GM23338 (cell line): ENCODE results near the gene KCNMA1. TPM values are rescaled to one million over a fixed set of nuclear protein-coding genes. Genes with fewer than 3 reads are reported as not detected.

Experiments used
- ATAC-seq: fragments of 200-7000 bp; cut with Tn5 transposase; 3 replicates; pipeline ENCODE4 v1.9.1; 2020
- DNase-seq: peaks from one replicate; pipeline ENCODE4 v3.0.0-alpha.2; 2015; ENCODE audit warnings: low spot score
- H2AFZ ChIP-seq: fragments of 200-600 bp; sonication (generic); 2 replicates; pipeline ENCODE4 v1.8.0; 2016; ENCODE audit warnings: antibody characterized with exemption, mild to moderate bottlenecking, moderate library complexity
- H3F3A ChIP-seq: fragments of 200-600 bp; sonication (generic); replicated peaks from 2 replicates; pipeline ENCODE4 v1.8.0; 2017; ENCODE audit warnings: antibody characterized with exemption, mixed run types, low read depth
- H3K27ac ChIP-seq: fragments of 200-600 bp; sonication (generic); 2 replicates; pipeline ENCODE4 v1.6.1; 2016; ENCODE audit warnings: low read depth
- H3K27me3 ChIP-seq: fragments of 200-600 bp; sonication (generic); 2 replicates; pipeline ENCODE4 v1.8.0; 2016; ENCODE audit warnings: mild to moderate bottlenecking, mixed run types, moderate library complexity; ENCODE audit not compliant: insufficient read depth
- H3K36me3 ChIP-seq: fragments of 200-600 bp; sonication (generic); 2 replicates; pipeline ENCODE4 v1.8.0; 2016; ENCODE audit warnings: mild to moderate bottlenecking; ENCODE audit not compliant: insufficient read depth
- H3K4me1 ChIP-seq: fragments of 200-600 bp; sonication (generic); 2 replicates; pipeline ENCODE4 v1.8.0; 2016; ENCODE audit warnings: mild to moderate bottlenecking, moderate library complexity; ENCODE audit not compliant: insufficient read depth
- H3K4me2 ChIP-seq: fragments of 200-600 bp; sonication (generic); 2 replicates; pipeline ENCODE4 v1.7.1; 2017; ENCODE audit warnings: mixed run types
- H3K4me3 ChIP-seq: fragments of 200-600 bp; sonication (generic); 2 replicates; pipeline ENCODE4 v1.6.1; 2016; ENCODE audit warnings: mixed run types
- H3K79me2 ChIP-seq: fragments of 200-600 bp; sonication (generic); replicated peaks from 2 replicates; pipeline ENCODE4 v1.8.0; 2017; ENCODE audit warnings: mild to moderate bottlenecking; ENCODE audit not compliant: insufficient read depth
- H3K9me2 ChIP-seq: fragments of 200-600 bp; sonication (generic); 2 replicates; pipeline ENCODE4 v1.8.0; 2017; ENCODE audit not compliant: insufficient read depth
- H4K20me1 ChIP-seq: fragments of 200-600 bp; sonication (generic); replicated peaks from 2 replicates; pipeline ENCODE4 v1.8.0; 2017; ENCODE audit warnings: mild to moderate bottlenecking; ENCODE audit not compliant: insufficient read depth
- H3K27ac Mint-ChIP-seq: 2 replicates; pipeline ENCODE4 v1.8.0; 2020; ENCODE audit warnings: inconsistent platforms, mild to moderate bottlenecking, moderate library complexity, mixed read lengths
- H3K27me3 Mint-ChIP-seq: 3 replicates; pipeline ENCODE4 v1.8.0; 2022; ENCODE audit warnings: low read depth, mild to moderate bottlenecking, moderate library complexity, mixed read lengths, inconsistent platforms; ENCODE audit not compliant: insufficient read depth, poor library complexity
- H3K36me3 Mint-ChIP-seq: 3 replicates; pipeline ENCODE4 v1.8.0; 2021; ENCODE audit warnings: low read depth, mild to moderate bottlenecking, inconsistent platforms, moderate library complexity, mixed read lengths
- H3K4me1 Mint-ChIP-seq: 3 replicates; pipeline ENCODE4 v1.8.0; 2020; ENCODE audit warnings: mild to moderate bottlenecking, inconsistent platforms, mixed read lengths
- H3K4me3 Mint-ChIP-seq: 3 replicates; pipeline ENCODE4 v1.8.0; 2021; ENCODE audit warnings: moderate library complexity, mild to moderate bottlenecking, inconsistent platforms, mixed read lengths
- H3K9me3 Mint-ChIP-seq: 3 replicates; pipeline ENCODE4 v1.8.0; 2020; ENCODE audit warnings: moderate library complexity, mild to moderate bottlenecking, inconsistent platforms, mixed read lengths
- CREB1 ChIP-seq: fragments of 250-450 bp; sonication (Bioruptor Pico); IDR thresholded peaks from 2 replicates; pipeline ENCODE4 v1.5.0; 2020; ENCODE audit warnings: low read depth, mild to moderate bottlenecking, moderate library complexity
- EZH2 ChIP-seq: fragments of 200-600 bp; sonication (generic); IDR thresholded peaks from one replicate; pipeline ENCODE4 v1.8.0; 2017; ENCODE audit warnings: antibody characterized with exemption, mild to moderate bottlenecking, low read depth; ENCODE audit not compliant: unreplicated experiment
- EZH2phosphoT487 ChIP-seq: fragments of 200-600 bp; sonication (generic); IDR thresholded peaks from one replicate; pipeline ENCODE4 v1.8.1; 2018; ENCODE audit warnings: antibody characterized with exemption; ENCODE audit not compliant: unreplicated experiment
- JUNB ChIP-seq: IDR thresholded peaks from one replicate; pipeline ENCODE4 v1.6.1; 2016; ENCODE audit warnings: antibody characterized with exemption; ENCODE audit not compliant: unreplicated experiment
- NANOG ChIP-seq: IDR thresholded peaks from 2 replicates; pipeline ENCODE4 v1.6.1; 2016; ENCODE audit warnings: antibody characterized with exemption, borderline replicate concordance
- POLR2AphosphoS5 ChIP-seq: IDR thresholded peaks from 2 replicates; pipeline ENCODE4 v1.6.1; 2016; ENCODE audit warnings: antibody characterized with exemption, low read depth
- STAT1 ChIP-seq: IDR thresholded peaks from one replicate; pipeline ENCODE4 v1.6.1; 2016; ENCODE audit warnings: antibody characterized with exemption; ENCODE audit not compliant: unreplicated experiment
- ZNF114 ChIP-seq: fragments of 250-450 bp; sonication (Bioruptor Pico); IDR thresholded peaks from 2 replicates; pipeline ENCODE4 v1.5.0; 2020; ENCODE audit warnings: mild to moderate bottlenecking, moderate library complexity
- ZNF331 ChIP-seq: fragments of 250-450 bp; sonication (Bioruptor Pico); IDR thresholded peaks from 2 replicates; pipeline ENCODE4 v1.5.0; 2020; ENCODE audit warnings: low read depth, mild to moderate bottlenecking, moderate library complexity
- polyA plus RNA-seq: library from polyadenylated mRNA; unstranded; fragments of >200 nt; fragmentation: Nextera tagmentation; extraction: Ambion mirVana; gene quantifications from 2 replicates; pipeline ENCODE4 v1.2.1, GENCODE V29; 2016
- total RNA-seq: library from RNA; depleted of rRNA; stranded (reverse); fragments of >200 nt; shearing (Covaris generic); gene quantifications from 2 replicates; pipeline ENCODE4 v1.2.3, GENCODE V29; 2014
- TF ChIP-seq, protein P1 (sequence below): IDR thresholded peaks from one replicate; pipeline ENCODE4 v1.6.1; 2018; ENCODE audit warnings: antibody characterized with exemption; ENCODE audit not compliant: unreplicated experiment
- TF ChIP-seq, protein P2 (sequence below): IDR thresholded peaks from 2 replicates; pipeline ENCODE4 v1.6.1; 2016; ENCODE audit warnings: antibody characterized with exemption
- TF ChIP-seq, protein P3 (sequence below), 2 experiments: fragments of 200-600 bp in 1 of 2; sonication (generic) in 1 of 2; conservative IDR thresholded peaks; 2 replicates each; pipeline versions ENCODE4 v1.5.1 to v1.6.1; 2016 to 2017; ENCODE audit warnings: antibody characterized with exemption in 2 of 2, low read depth in 2 of 2, mild to moderate bottlenecking in 2 of 2, moderate library complexity in 1 of 2
- TF ChIP-seq, protein P4 (sequence below): fragments of 250-450 bp; sonication (Bioruptor Pico); IDR thresholded peaks from 2 replicates; pipeline ENCODE4 v1.5.0; 2020; ENCODE audit warnings: mild to moderate bottlenecking, moderate library complexity

The KCNMA1 gene
- total and polyA plus RNA-seq, 2 experiments from 2014 or later, result 8.2 to 9.0 TPM

DNA sequence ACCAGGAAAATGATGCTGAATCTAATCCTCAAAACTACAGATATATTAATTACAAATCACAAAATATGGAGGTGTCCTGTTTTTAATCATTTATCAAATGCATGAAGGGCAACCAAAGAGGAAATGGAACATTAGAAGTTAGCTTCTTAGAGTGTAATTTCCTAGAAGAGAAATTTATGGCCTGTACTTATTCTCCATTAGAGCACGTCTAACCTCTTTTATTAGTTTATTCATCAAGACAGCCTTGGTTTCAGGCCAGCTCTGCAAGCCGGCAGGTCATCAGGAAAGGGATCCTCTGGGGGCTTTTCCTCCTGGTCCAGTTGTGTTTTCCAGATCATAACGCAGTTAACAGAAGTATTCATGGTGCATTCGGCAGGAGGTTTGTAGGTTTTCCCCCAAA, 517.6 kb downstream of the KCNMA1 start:
- Mint-ChIP-seq H3K9me3 (no peaks in the 10 kb centered on the region), H3K36me3 (no peaks in the 10 kb centered on the region), H3K4me1 (peaks cover 19% of the 10 kb centered on the region), H3K27me3 (peaks cover 4% of the 10 kb centered on the region), H3K27ac (no peak overlapping the region), H3K4me3 (no peak overlapping the region)
- DNase-seq, result no peak
- no peak for TF ChIP-seq JUNB
- no peak for TF ChIP-seq ZNF114 (CRISPR knock-in tag)
- TF ChIP-seq, protein P1, sequence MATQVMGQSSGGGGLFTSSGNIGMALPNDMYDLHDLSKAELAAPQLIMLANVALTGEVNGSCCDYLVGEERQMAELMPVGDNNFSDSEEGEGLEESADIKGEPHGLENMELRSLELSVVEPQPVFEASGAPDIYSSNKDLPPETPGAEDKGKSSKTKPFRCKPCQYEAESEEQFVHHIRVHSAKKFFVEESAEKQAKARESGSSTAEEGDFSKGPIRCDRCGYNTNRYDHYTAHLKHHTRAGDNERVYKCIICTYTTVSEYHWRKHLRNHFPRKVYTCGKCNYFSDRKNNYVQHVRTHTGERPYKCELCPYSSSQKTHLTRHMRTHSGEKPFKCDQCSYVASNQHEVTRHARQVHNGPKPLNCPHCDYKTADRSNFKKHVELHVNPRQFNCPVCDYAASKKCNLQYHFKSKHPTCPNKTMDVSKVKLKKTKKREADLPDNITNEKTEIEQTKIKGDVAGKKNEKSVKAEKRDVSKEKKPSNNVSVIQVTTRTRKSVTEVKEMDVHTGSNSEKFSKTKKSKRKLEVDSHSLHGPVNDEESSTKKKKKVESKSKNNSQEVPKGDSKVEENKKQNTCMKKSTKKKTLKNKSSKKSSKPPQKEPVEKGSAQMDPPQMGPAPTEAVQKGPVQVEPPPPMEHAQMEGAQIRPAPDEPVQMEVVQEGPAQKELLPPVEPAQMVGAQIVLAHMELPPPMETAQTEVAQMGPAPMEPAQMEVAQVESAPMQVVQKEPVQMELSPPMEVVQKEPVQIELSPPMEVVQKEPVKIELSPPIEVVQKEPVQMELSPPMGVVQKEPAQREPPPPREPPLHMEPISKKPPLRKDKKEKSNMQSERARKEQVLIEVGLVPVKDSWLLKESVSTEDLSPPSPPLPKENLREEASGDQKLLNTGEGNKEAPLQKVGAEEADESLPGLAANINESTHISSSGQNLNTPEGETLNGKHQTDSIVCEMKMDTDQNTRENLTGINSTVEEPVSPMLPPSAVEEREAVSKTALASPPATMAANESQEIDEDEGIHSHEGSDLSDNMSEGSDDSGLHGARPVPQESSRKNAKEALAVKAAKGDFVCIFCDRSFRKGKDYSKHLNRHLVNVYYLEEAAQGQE, result no peak
- TF ChIP-seq CREB1 (CRISPR knock-in tag), result no peak
- no peak for TF ChIP-seq POLR2AphosphoS5
- no peak for TF ChIP-seq EZH2
- no peak for TF ChIP-seq STAT1
- TF ChIP-seq ZNF331 (CRISPR knock-in tag), result no peak
- no peak for TF ChIP-seq NANOG
- TF ChIP-seq EZH2phosphoT487, result no peak
- TF ChIP-seq, protein P2, sequence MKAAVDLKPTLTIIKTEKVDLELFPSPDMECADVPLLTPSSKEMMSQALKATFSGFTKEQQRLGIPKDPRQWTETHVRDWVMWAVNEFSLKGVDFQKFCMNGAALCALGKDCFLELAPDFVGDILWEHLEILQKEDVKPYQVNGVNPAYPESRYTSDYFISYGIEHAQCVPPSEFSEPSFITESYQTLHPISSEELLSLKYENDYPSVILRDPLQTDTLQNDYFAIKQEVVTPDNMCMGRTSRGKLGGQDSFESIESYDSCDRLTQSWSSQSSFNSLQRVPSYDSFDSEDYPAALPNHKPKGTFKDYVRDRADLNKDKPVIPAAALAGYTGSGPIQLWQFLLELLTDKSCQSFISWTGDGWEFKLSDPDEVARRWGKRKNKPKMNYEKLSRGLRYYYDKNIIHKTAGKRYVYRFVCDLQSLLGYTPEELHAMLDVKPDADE, result no peak
- TF ChIP-seq, protein P3, sequence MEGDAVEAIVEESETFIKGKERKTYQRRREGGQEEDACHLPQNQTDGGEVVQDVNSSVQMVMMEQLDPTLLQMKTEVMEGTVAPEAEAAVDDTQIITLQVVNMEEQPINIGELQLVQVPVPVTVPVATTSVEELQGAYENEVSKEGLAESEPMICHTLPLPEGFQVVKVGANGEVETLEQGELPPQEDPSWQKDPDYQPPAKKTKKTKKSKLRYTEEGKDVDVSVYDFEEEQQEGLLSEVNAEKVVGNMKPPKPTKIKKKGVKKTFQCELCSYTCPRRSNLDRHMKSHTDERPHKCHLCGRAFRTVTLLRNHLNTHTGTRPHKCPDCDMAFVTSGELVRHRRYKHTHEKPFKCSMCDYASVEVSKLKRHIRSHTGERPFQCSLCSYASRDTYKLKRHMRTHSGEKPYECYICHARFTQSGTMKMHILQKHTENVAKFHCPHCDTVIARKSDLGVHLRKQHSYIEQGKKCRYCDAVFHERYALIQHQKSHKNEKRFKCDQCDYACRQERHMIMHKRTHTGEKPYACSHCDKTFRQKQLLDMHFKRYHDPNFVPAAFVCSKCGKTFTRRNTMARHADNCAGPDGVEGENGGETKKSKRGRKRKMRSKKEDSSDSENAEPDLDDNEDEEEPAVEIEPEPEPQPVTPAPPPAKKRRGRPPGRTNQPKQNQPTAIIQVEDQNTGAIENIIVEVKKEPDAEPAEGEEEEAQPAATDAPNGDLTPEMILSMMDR (conservative IDR thresholded peaks at IDR 0.05; ENCODE audit: low read depth in 2 of 2), result no peak
- TF ChIP-seq, protein P4, sequence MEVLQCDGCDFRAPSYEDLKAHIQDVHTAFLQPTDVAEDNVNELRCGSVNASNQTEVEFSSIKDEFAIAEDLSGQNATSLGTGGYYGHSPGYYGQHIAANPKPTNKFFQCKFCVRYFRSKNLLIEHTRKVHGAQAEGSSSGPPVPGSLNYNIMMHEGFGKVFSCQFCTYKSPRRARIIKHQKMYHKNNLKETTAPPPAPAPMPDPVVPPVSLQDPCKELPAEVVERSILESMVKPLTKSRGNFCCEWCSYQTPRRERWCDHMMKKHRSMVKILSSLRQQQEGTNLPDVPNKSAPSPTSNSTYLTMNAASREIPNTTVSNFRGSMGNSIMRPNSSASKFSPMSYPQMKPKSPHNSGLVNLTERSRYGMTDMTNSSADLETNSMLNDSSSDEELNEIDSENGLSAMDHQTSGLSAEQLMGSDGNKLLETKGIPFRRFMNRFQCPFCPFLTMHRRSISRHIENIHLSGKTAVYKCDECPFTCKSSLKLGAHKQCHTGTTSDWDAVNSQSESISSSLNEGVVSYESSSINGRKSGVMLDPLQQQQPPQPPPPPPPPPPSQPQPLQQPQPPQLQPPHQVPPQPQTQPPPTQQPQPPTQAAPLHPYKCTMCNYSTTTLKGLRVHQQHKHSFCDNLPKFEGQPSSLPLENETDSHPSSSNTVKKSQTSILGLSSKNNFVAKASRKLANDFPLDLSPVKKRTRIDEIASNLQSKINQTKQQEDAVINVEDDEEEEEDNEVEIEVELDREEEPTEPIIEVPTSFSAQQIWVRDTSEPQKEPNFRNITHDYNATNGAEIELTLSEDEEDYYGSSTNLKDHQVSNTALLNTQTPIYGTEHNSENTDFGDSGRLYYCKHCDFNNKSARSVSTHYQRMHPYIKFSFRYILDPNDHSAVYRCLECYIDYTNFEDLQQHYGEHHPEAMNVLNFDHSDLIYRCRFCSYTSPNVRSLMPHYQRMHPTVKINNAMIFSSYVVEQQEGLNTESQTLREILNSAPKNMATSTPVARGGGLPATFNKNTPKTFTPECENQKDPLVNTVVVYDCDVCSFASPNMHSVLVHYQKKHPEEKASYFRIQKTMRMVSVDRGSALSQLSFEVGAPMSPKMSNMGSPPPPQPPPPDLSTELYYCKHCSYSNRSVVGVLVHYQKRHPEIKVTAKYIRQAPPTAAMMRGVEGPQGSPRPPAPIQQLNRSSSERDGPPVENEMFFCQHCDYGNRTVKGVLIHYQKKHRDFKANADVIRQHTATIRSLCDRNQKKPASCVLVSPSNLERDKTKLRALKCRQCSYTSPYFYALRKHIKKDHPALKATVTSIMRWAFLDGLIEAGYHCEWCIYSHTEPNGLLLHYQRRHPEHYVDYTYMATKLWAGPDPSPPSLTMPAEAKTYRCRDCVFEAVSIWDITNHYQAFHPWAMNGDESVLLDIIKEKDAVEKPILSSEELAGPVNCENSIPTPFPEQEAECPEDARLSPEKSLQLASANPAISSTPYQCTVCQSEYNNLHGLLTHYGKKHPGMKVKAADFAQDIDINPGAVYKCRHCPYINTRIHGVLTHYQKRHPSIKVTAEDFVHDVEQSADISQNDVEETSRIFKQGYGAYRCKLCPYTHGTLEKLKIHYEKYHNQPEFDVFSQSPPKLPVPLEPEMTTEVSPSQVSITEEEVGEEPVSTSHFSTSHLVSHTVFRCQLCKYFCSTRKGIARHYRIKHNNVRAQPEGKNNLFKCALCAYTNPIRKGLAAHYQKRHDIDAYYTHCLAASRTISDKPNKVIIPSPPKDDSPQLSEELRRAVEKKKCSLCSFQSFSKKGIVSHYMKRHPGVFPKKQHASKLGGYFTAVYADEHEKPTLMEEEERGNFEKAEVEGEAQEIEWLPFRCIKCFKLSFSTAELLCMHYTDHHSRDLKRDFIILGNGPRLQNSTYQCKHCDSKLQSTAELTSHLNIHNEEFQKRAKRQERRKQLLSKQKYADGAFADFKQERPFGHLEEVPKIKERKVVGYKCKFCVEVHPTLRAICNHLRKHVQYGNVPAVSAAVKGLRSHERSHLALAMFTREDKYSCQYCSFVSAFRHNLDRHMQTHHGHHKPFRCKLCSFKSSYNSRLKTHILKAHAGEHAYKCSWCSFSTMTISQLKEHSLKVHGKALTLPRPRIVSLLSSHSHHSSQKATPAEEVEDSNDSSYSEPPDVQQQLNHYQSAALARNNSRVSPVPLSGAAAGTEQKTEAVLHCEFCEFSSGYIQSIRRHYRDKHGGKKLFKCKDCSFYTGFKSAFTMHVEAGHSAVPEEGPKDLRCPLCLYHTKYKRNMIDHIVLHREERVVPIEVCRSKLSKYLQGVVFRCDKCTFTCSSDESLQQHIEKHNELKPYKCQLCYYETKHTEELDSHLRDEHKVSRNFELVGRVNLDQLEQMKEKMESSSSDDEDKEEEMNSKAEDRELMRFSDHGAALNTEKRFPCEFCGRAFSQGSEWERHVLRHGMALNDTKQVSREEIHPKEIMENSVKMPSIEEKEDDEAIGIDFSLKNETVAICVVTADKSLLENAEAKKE, result no peak
- Histone ChIP-seq H3K9me2 (no peaks in the 10 kb centered on the region), H3F3A (no peaks in the 10 kb centered on the region), H3K4me3 (no peak overlapping the region), H2AFZ (no peak overlapping the region), H3K27ac (no peak overlapping the region), H3K4me1 (peaks cover 14% of the 10 kb centered on the region), H4K20me1 (no peaks in the 10 kb centered on the region), H3K27me3 (peaks cover 4% of the 10 kb centered on the region; the same call in 1 of the 2 replicates), H3K79me2 (no peaks in the 10 kb centered on the region), H3K36me3 (no peaks in the 10 kb centered on the region), H3K4me2 (no peak overlapping the region)
- no peak for ATAC-seq
